C4-2B (cell line): Measurements from ENCODE around the gene FSTL4.

ENCODE experiments used
- ZFX ChIP-seq: fragments of 450-650 bp; IDR thresholded peaks from 2 replicates; pipeline ENCODE4 v1.6.1; 2017
- TF ChIP-seq, protein P1 (sequence below): fragments of 450-650 bp; conservative IDR thresholded peaks from 2 replicates; pipeline ENCODE4 v1.5.1; 2017; ENCODE audit warnings: mild to moderate bottlenecking

DNA sequence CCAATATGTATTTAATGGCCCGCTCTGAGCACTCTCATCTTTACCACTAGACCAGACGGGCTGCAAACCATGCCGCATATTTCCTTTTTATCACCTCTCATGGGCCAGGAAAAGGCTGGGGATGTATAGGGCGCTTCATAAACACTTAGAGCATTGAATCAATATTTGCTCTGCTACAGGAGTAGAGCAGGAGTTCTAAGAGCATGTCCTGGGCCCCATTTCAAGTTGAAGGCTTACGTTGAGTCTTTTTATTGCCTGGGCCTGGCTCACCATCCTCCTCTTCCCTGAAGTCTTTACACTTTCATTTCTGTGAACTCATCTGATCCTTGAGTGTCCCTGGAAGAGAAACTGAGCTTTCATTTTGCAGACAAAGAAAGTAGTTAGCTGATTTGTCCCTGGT, 112.4 kb downstream of the FSTL4 start:
- TF ChIP-seq, protein P1, sequence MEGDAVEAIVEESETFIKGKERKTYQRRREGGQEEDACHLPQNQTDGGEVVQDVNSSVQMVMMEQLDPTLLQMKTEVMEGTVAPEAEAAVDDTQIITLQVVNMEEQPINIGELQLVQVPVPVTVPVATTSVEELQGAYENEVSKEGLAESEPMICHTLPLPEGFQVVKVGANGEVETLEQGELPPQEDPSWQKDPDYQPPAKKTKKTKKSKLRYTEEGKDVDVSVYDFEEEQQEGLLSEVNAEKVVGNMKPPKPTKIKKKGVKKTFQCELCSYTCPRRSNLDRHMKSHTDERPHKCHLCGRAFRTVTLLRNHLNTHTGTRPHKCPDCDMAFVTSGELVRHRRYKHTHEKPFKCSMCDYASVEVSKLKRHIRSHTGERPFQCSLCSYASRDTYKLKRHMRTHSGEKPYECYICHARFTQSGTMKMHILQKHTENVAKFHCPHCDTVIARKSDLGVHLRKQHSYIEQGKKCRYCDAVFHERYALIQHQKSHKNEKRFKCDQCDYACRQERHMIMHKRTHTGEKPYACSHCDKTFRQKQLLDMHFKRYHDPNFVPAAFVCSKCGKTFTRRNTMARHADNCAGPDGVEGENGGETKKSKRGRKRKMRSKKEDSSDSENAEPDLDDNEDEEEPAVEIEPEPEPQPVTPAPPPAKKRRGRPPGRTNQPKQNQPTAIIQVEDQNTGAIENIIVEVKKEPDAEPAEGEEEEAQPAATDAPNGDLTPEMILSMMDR: no peak
- TF ChIP-seq ZFX: no peak
